GM21619 (cell line): Measurements from ENCODE around the gene UHRF1.
"Not testable (repeated sequence)": the region's sequence is repeated elsewhere in the genome, so short reads cannot be mapped to it uniquely, and the experiment has no call there.

ENCODE experiments used
- ATAC-seq: cut with Tn5 transposase; IDR thresholded peaks from one replicate; pipeline ENCODE4 v1.9.1; 2021; ENCODE audit not compliant: unreplicated experiment

The UHRF1 gene

GRCh38 chr19:4933528-4933927, 24.2 kb downstream of the UHRF1 start:
- ATAC-seq = no peak

DNA sequence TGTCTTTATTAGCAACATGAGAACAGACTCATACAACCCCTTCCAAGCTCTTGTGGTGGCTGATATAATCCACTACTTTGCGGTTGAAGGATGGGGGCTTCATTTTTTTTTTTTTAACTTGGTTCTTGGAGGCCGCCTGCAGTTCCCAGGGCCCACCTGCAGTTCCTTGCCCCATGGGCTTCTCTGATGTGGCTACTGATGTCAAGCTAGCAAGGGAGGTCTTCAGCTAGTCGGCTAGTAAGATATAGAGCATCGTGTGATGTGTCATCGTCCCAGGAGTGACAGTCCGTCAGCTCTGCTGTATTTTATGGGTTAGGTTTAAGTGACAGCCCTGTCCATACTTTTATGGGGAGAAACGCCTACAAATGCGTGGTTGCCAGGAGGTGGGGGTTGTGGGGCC, 26.1 kb downstream of the UHRF1 start:
- no peak for ATAC-seq

GRCh38 chr19:4937060-4937459, 27.8 kb downstream of the UHRF1 start:
- ATAC-seq = no peak

DNA sequence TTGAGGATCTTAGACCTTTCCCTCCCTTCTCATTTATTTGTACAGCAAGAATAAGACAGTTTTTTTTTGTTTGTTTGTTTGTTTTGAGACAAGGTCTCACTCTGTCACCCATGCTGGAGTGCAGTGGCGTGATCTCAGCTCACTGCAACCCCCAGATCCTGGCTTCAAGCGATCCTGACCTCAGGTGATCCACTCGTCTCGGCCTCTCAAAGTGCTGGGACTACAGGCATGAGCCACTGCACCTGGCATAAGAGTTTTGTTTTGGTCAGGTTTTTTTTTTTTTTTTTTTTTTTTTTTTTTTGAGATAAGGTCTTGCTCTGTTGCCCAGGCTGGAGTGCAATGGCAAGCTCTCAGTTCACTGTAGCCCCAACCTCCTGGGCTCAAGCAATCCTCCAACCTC, 29.2 kb downstream of the UHRF1 start:
- not testable (repeated sequence) for ATAC-seq

DNA sequence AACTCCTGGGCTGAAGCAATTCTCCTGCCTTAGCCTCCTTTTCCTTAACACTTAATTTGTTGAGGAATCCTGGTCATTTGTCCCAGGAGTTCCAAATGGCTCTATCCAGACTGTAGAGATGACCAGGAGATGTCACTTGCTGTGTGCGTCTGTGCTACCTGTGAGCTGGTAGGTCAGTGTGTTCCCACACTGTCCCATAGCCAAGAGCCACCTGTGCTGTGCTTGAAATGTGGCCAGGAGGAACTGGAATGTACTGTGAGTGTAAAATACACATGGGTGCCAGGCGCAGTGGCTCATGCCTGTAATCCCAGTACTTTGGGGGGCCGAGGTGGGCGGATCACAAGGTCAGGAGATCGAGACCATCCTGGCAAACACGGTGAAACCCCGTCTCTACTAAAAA, 30.2 kb downstream of the UHRF1 start:
- no peak for ATAC-seq

DNA sequence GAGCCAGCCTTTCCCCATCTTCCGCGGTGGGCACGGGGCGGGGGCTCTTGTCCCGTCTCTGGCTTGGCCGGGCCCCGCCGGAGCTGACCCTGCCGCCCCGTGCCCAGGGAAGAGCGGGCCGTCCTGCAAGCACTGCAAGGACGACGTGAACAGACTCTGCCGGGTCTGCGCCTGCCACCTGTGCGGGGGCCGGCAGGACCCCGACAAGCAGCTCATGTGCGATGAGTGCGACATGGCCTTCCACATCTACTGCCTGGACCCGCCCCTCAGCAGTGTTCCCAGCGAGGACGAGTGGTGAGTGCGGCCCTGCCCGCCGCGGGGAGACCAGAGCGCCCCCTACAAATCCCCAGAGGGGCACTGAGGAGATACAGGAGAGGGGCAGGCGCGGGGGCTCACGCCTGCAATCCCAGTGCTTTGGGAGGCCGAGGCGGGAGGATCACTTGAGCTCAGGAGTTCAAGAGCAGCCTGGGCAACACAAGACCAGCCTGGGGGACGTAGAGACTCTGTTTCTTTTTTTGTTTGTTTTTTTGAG, 32.4 kb downstream of the UHRF1 start:
- not testable (repeated sequence) for ATAC-seq

DNA sequence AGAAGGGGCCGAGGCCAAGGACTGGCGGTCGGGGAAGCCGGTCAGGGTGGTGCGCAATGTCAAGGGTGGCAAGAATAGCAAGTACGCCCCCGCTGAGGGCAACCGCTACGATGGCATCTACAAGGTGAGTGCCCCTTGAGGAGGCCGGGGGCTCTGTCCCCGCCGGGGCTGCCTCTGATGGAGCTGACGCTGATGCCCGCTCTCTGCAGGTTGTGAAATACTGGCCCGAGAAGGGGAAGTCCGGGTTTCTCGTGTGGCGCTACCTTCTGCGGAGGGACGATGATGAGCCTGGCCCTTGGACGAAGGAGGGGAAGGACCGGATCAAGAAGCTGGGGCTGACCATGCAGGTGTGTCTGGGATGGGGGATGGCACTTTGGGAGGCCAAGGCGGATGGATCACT, 41.3 kb downstream of the UHRF1 start:
- not testable (repeated sequence) for ATAC-seq

- ATAC-seq = no peak
Measured at GRCh38 chr19:4951656-4952055, 42.4 kb downstream of the UHRF1 start.

DNA sequence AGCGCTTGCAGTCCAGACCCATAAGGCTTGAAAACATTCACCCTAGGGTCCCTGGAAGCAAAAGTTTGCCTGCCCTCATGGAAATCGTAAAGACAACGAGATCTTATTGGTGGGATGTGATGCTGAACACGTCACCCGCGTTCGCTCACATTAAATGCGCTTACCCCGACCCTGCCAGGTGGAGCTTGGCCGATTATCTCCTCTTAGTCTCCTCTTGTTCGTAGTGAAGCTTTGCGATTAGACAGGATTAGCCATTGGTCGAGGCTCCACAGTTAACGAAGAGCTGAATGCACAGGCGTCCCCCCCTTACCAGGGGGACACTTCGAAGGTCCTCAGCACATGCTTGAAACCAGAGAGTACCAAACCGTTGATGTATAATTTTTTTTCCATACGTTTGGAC, 43.6 kb downstream of the UHRF1 start:
- ATAC-seq = no peak

- ATAC-seq = not testable (repeated sequence)
Measured at GRCh38 chr19:4954320-4955149, 45.2 kb downstream of the UHRF1 start.

DNA sequence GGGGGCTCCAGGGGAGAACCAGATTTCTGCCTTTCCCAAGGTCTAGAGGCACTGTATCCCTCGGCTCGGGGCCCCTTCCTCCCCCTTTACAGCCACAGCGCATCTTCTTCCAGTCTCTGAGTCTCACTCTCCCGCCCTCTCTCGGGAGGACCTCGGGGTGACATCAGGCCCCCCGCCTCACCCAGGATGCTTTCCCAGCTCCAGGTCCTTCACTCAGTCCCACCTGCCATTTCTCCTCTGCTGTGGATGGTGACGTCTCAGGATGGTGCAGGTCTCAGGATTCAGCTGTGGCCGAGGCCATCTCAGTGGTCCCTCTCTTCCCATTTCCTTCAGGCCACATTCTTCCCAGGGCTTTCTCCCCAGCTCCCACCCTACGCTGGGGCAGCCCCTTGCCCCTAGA, 46.0 kb downstream of the UHRF1 start:
- no peak for ATAC-seq

DNA sequence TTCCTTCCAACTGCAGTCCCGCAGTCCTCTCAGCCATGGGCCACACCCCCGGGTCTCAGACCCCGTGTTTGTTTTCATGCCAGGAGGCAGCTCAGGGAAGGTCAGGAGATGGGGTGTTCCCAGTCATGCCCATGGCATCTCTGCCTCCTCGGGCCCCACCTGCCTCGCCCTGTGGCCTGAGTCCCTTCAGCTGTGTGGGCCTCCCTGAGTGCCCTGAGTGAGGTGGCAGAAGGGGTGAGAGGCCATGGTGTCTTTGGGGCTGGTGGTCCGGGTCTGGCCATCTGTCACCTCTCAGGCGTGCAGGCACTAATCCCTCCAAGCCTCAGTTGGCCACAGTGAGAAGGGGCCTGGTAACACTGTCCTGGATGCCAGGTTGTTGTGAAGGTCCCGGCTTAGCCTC, 48.7 kb downstream of the UHRF1 start:
- no peak for ATAC-seq

DNA sequence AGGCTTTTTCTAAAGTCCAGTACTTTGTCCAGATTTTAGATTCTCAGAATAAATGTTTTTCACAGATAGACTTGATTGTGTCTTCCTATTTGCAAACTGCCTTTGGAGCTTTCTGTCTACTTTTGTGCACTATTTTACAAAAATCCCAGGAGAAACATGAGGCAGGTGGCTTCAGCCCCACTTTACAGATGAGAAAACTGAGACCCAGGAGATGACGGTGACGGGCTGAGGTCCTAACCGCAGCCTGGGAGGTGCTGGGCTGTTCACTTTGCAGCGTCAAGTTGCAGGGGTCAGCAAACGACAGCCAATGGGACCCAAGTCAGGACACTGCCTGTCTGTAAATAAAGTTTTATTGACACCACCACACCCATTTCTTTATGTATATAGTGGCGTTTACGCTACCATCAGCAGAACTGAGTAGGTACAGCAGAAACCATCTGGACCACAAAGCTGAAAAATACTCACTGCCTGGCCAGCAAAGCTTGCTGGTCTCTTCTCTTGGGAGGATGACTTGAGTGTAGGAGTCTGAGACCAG, 52.9 kb downstream of the UHRF1 start:
- ATAC-seq = no peak

DNA sequence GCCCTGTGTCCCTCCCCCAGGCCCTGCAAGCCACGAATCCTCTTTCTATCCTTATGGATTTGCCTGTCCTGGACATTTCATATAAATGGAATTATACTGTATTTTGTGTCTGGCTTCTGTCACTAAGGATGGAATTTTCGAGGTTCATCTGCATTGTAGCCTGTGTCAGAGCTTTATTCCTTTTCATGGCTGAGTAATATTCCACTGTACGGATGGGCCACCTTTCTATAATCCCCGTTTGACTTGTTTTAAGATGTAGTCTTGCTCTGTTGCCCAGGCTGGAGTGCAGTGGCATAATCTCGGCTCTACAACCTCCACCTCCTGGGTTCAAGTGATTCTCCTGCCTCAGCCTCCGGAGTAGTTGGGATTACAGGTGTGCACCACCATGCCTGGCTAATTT, 55.8 kb downstream of the UHRF1 start:
- ATAC-seq = no peak

GRCh38 chr19:4966591-4966990, 57.3 kb downstream of the UHRF1 start:
- ATAC-seq = no peak

- no peak for ATAC-seq
Measured at GRCh38 chr19:4967738-4968461, 58.6 kb downstream of the UHRF1 start.

DNA sequence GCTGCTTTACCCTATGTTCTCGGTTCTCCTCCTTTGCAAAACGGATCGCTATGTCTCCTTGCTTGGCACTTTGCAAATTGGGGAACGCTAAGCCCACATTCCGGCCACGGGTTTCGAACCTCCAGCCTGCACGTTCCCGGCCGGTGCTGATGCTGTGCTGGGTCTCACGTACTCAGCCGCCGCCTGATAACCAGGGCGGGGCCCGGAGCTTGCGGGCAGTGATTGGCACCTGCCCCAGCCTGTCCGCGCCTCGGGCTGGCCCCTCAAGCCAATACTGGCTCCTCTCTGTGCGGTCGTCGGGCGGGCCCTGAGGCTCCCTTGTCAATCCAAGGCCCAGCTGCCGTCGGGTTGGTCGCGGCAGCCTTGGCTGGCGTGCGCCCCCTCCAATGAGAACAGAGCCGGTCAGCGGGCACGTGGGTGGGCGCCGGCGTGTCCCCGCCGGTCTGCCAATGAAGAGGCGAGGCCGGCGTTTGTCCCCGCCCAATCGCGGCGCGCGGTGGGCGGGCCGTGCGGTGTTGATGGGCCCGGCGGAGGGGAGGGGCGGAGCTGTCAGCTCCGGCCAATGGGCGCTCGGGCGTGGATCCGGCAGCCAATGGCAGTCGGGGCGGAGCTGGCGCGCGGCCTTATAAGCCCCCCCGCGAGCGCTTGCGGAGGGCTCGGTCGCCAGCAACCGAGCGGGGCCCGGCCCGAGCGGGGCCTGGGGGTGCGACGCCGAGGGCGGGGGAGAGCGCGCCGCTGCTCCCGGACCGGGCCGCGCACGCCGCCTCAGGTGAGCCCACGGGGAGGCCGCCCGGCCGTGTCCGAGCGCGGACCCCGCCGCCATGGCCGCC, 59.4 kb downstream of the UHRF1 start, which contains the start of gene KDM4B:
KDM4B (plus strand) TSS at position 652 of the 830 bp plus-strand sequence. CDS start 63,778 bp downstream, outside the sequence.
- peak; percentile 89 for ATAC-seq

DNA sequence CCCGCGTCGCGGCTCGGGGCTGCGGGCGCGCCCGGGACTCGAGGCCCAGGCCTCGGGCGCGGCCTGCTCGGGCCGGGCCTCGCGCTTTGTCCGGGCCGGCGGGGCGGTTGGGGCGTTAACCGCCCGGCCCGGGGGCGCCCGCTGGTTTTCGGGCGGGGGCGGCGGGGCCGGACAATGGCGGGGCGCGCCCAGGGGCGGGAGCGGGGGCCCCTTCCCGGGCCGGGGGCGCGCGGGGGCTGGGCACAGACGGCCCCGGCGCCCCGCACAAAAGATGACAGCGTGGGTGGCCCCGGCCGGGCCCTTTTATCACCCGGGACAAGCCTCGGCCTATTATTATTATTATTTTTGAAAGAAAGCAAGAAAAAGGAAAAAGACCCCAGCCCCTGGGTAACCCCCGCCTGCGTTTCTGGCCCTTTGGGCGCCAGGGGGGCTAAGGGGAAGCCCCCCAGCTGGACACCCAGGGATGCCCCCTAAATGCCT, 60.0 kb downstream of the UHRF1 start:
- ATAC-seq = peak; percentile 2

DNA sequence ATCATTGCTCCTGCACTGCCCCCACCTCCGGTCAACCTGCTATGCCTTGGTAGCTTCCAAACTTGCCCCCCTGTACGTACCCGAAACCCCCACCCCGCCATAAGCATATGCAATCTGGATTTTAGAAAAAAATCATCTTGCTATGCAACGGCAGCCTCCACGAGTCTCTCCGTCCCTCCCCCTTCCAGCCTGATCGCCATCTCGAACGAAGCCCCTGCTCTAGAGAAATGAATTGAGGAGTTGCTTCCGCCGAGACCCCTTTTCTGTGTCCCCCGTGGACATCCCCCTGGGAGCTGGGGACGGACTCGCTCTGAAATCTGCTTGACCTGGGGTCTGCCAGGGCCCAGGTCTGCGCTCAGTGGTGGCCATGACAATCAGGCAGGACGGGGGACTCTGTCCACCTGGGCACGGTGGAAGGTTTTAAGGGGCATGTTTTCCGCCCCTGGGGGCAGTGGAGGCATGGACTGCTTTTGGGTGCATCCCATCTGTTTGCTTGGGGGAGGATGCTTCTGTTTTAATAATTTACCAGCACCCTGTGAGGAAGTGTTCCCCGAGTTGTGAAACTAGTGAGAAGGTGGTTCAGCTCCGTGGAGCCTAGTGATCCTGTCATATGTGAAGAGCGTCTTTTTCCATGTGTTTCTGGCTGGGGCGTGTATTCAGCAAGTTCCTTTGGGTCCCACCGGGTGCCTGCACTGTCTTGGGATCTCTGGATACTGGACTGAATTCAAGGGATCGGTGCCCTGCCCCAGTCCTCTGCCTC, 60.7 kb downstream of the UHRF1 start:
- no peak for ATAC-seq
